Measurements from ENCODE around the gene HNRNPL. TPM values are rescaled to one million over a fixed set of nuclear protein-coding genes. Genes with fewer than 3 reads are reported as not detected.
A peak's percentile ranks its signal among the peaks of the same experiment; 100 is the strongest.

Gene HNRNPL
- total and polyA plus RNA-seq, 2 donors (not counting 1 experiment from before 2014, with no cell fraction given) = 292 to 418 TPM

- peak overlapping the region; percentile 41 to 76 for H3K27ac ChIP-seq (ENCODE audit: low read length in 2 of 2)
- no peaks in the 10 kb centered on the region for H4K20me1 ChIP-seq (ENCODE audit: control insufficient read depth, insufficient read depth, low read length, poor library complexity, severe bottlenecking)
- peak overlapping the region; percentile 70 to 97 (median 86) for H3K4me3 ChIP-seq (ENCODE audit: control extremely low read depth in 1 of 5, extremely low read depth in 1 of 5, insufficient read depth in 1 of 5, low read depth in 2 of 5, low read length in 4 of 5)
- TF ChIP-seq, protein P1, sequence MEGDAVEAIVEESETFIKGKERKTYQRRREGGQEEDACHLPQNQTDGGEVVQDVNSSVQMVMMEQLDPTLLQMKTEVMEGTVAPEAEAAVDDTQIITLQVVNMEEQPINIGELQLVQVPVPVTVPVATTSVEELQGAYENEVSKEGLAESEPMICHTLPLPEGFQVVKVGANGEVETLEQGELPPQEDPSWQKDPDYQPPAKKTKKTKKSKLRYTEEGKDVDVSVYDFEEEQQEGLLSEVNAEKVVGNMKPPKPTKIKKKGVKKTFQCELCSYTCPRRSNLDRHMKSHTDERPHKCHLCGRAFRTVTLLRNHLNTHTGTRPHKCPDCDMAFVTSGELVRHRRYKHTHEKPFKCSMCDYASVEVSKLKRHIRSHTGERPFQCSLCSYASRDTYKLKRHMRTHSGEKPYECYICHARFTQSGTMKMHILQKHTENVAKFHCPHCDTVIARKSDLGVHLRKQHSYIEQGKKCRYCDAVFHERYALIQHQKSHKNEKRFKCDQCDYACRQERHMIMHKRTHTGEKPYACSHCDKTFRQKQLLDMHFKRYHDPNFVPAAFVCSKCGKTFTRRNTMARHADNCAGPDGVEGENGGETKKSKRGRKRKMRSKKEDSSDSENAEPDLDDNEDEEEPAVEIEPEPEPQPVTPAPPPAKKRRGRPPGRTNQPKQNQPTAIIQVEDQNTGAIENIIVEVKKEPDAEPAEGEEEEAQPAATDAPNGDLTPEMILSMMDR (IDR thresholded peaks at IDR 0.05) = no peak
- TF ChIP-seq EZH2 (IDR thresholded peaks at IDR 0.05; ENCODE audit: borderline replicate concordance, insufficient read depth, low read depth, low read length, poor library complexity, severe bottlenecking) = no peak
- DNase-seq = peak; percentile 31
- Mint-ChIP-seq H3K27me3 (no peaks in the 10 kb centered on the region), H3K4me3 (peak overlapping the region; percentile 95), H3K9me3 (ENCODE audit: insufficient read depth) (no peaks in the 10 kb centered on the region), H3K4me1 (peaks cover 61% of the 10 kb centered on the region), H3K27ac (peak overlapping the region; percentile 92)
- peak overlapping the region; percentile 80 for H2AFZ ChIP-seq (ENCODE audit: insufficient read depth, low read depth, low read length, poor library complexity, severe bottlenecking)
- 31% methylated on average over 3 of the region's 6 CpGs for WGBS (ENCODE audit: insufficient coverage)
- H3K27me3 ChIP-seq (replicated peaks in 1 of 4; ENCODE audit: control extremely low read depth in 1 of 4, control insufficient read depth in 3 of 4, insufficient read depth in 4 of 4, low read length in 3 of 4) = no peaks in the 10 kb centered on the region
- POLR2A ChIA-PET = interaction anchor here (0.7 to 10.3 kb wide), 12 partner anchors 8 to 134 kb away, joined by 3 to 237 read pairs (median 6); partner anchors contain the start of genes ECH1, HNRNPL, NFKBIB and RINL
- peaks cover 20% of the 10 kb centered on the region for H3K79me2 ChIP-seq (ENCODE audit: control insufficient read depth, insufficient read depth, low read length)
- no peak for ATAC-seq (ENCODE audit: low read depth)
- H3K9ac ChIP-seq (ENCODE audit: low read length) = peak overlapping the region; percentile 91
- CTCF ChIA-PET = interaction anchor here (0.7 to 4.2 kb wide), 17 partner anchors 10 to 129 kb away, joined by 3 to 42 read pairs (median 11); partner anchors contain the start of genes ECH1, MRPS12, NFKBIB and RINL
- H3K9me3 ChIP-seq (ENCODE audit: control extremely low read depth in 1 of 3, control insufficient read depth in 2 of 3, insufficient read depth in 1 of 3, low read length in 2 of 3) = peaks cover 0 to 6% (median 0%) of the 10 kb centered on the region in 3 donors
- intact Hi-C loops (cut with micrococcal nuclease) = loop anchor here (2.0 to 10.0 kb wide), 5 partner anchors 18 to 536 kb away; partner anchors contain the start of genes FAM98C, NFKBIB, SIRT2 and ZFP36
- peaks cover 49 to 68% of the 10 kb centered on the region in 2 donors for H3K4me1 ChIP-seq (ENCODE audit: control insufficient read depth in 2 of 2, insufficient read depth in 2 of 2, low read length in 2 of 2)
- H3K36me3 ChIP-seq (replicated peaks in 1 of 2; ENCODE audit: control extremely low read depth in 1 of 2, control insufficient read depth in 1 of 2, extremely low read depth in 1 of 2, insufficient read depth in 2 of 2, low read length in 1 of 2) = peaks cover 0 to 7% of the 10 kb centered on the region in 2 experiments
- peak overlapping the region; percentile 99 for H3K4me2 ChIP-seq (replicated peaks; ENCODE audit: low read depth, low read length, poor library complexity, severe bottlenecking)
Observed at GRCh38 chr19:38868551-38868950, 18.8 kb upstream of the HNRNPL start.

- Histone ChIP-seq H3K9ac (ENCODE audit: low read length) (no peak overlapping the region), H2AFZ (ENCODE audit: insufficient read depth, low read depth, low read length, poor library complexity, severe bottlenecking) (no peak overlapping the region), H3K27ac (ENCODE audit: low read length in 2 of 2) (peak overlapping the region in 1 of 2 donors; percentile 88), H3K4me2 (replicated peaks; ENCODE audit: low read depth, low read length, poor library complexity, severe bottlenecking) (peak overlapping the region; percentile 15), H3K4me1 (ENCODE audit: control insufficient read depth in 2 of 2, insufficient read depth in 2 of 2, low read length in 2 of 2) (peaks cover 61 to 81% of the 10 kb centered on the region in 2 donors), H3K9me3 (ENCODE audit: control extremely low read depth in 1 of 3, control insufficient read depth in 2 of 3, insufficient read depth in 1 of 3, low read length in 2 of 3) (peaks cover 0 to 6% (median 0%) of the 10 kb centered on the region in 3 donors), H3K27me3 (replicated peaks in 1 of 4; ENCODE audit: control extremely low read depth in 1 of 4, control insufficient read depth in 3 of 4, insufficient read depth in 4 of 4, low read length in 3 of 4) (no peaks in the 10 kb centered on the region), H4K20me1 (ENCODE audit: control insufficient read depth, insufficient read depth, low read length, poor library complexity, severe bottlenecking) (no peaks in the 10 kb centered on the region), H3K79me2 (ENCODE audit: control insufficient read depth, insufficient read depth, low read length) (peaks cover 23% of the 10 kb centered on the region), H3K4me3 (ENCODE audit: control extremely low read depth in 1 of 5, extremely low read depth in 1 of 5, insufficient read depth in 1 of 5, low read depth in 2 of 5, low read length in 4 of 5) (no peak overlapping the region), H3K36me3 (replicated peaks in 1 of 2; ENCODE audit: control extremely low read depth in 1 of 2, control insufficient read depth in 1 of 2, extremely low read depth in 1 of 2, insufficient read depth in 2 of 2, low read length in 1 of 2) (peaks cover 0 to 7% of the 10 kb centered on the region in 2 experiments)
- TF ChIP-seq EZH2 (IDR thresholded peaks at IDR 0.05; ENCODE audit: borderline replicate concordance, insufficient read depth, low read depth, low read length, poor library complexity, severe bottlenecking) = no peak
- TF ChIP-seq, protein P1 (IDR thresholded peaks at IDR 0.05) = no peak
- H3K4me1 Mint-ChIP-seq = peaks cover 67% of the 10 kb centered on the region
- 84% methylated on average over 4 of the region's 10 CpGs for WGBS (ENCODE audit: insufficient coverage)
- ATAC-seq (ENCODE audit: low read depth) (no peak), DNase-seq (no peak)
- CTCF ChIA-PET = interaction anchor here (0.6 to 6.8 kb wide), 7 partner anchors 10 to 98 kb away, joined by 3 to 62 read pairs (median 5); partner anchors contain the start of gene RINL
- POLR2A ChIA-PET = interaction anchor here (0.7 to 10.3 kb wide), 4 partner anchors 16 to 811 kb away, joined by 3 to 237 read pairs (median 4); partner anchors contain the start of gene HNRNPL
- no peaks in the 10 kb centered on the region for H3K9me3 Mint-ChIP-seq (ENCODE audit: insufficient read depth)
- intact Hi-C loops (cut with micrococcal nuclease) = loop anchor here (5.0 to 10.0 kb wide), 2 partner anchors 100 to 538 kb away; partner anchors contain the start of gene ZFP36
- H3K27me3 Mint-ChIP-seq = no peaks in the 10 kb centered on the region
- H3K4me3 Mint-ChIP-seq = peak overlapping the region; percentile 29
- peak overlapping the region; percentile 59 for H3K27ac Mint-ChIP-seq
Observed at GRCh38 chr19:38867171-38867780, 17.5 kb upstream of the HNRNPL start.
